K562 (cell line): ENCODE results near the gene MAP3K4. TPM values are rescaled to one million over a fixed set of nuclear protein-coding genes. Genes with fewer than 3 reads are reported as not detected.

ENCODE experiments used
- ATAC-seq: fragments of 200-7000 bp; cut with Tn5 transposase; 3 replicates; pipeline ENCODE4 v1.9.1; 2020; ENCODE audit warnings: moderate library complexity
- BruUV-seq: library from RNA; stranded (reverse); fragments of 400-500 nt; replicated peaks from 2 replicates; lab custom pipeline; 2021; lab: Mats Ljungman, UMichigan
- CTCF ChIA-PET: fragments of 300-600 bp; formaldehyde crosslinking; extraction: SDS; loops from one replicate; lab custom pipeline; 2021; ENCODE audit warnings: low intra/inter-chr PET ratio; lab: Yijun Ruan, JAX
- POLR2A ChIA-PET: fragments of 300-600, 350-650 bp; sonication (Branson Sonifier 250); formaldehyde crosslinking; extraction: SDS; loops from one replicate; lab custom pipeline; 2021; ENCODE audit warnings: antibody characterized with exemption, inconsistent platforms; lab: Yijun Ruan, JAX
- DNase-seq, 4 experiments: peaks; one replicate each; pipeline versions ENCODE4 v3.0.0 to v3.0.0-alpha.2; 2011 to 2018; ENCODE audit warnings: low spot score in 3 of 4, mixed read lengths in 3 of 4; ENCODE audit errors: extremely low read depth in 1 of 4
- FAIRE-seq: peaks from 2 replicates; lab custom pipeline; 2011; peaks lifted over from hg19 to GRCh38; lab: Jason Lieb, UNC
- H2AFZ ChIP-seq: 2 replicates; pipeline ENCODE4 v1.6.0; 2011; ENCODE audit warnings: low read depth, low read length, control low read depth, inconsistent platforms
- H3K27ac ChIP-seq: fragments of 200-600 bp; 3 replicates; pipeline ENCODE4 v1.8.0; 2011; ENCODE audit warnings: low read depth, mild to moderate bottlenecking, control low read depth, inconsistent platforms, low read length, moderate library complexity, mixed read lengths; ENCODE audit errors: extremely low read depth
- H3K27me3 ChIP-seq, 2 experiments: fragments of 300-600 bp in 1 of 2; 2 replicates in 1 of 2; 3 replicates in 1 of 2; pipeline versions ENCODE4 v1.6.0 to v1.8.0; 2011; ENCODE audit warnings: inconsistent platforms in 2 of 2, low read length in 2 of 2, mild to moderate bottlenecking in 1 of 2, mixed read lengths in 1 of 2, moderate library complexity in 1 of 2; ENCODE audit not compliant: control insufficient read depth in 2 of 2, insufficient read depth in 2 of 2
- H3K36me3 ChIP-seq: fragments of 300-600 bp; 3 replicates; pipeline ENCODE4 v1.8.0; 2011; ENCODE audit warnings: mild to moderate bottlenecking, low read length, inconsistent platforms; ENCODE audit not compliant: control insufficient read depth, insufficient read depth
- H3K4me1 ChIP-seq, 2 experiments: fragments of 200-600 bp in 1 of 2; replicated peaks in 1 of 2; 2 replicates in 1 of 2; 3 replicates in 1 of 2; pipeline versions ENCODE4 v1.5.1 to v1.8.0; 2011; ENCODE audit warnings: inconsistent platforms in 2 of 2, low read length in 2 of 2, mild to moderate bottlenecking in 1 of 2, mixed read lengths in 1 of 2, moderate library complexity in 1 of 2; ENCODE audit not compliant: control insufficient read depth in 2 of 2, insufficient read depth in 2 of 2
- H3K4me2 ChIP-seq: 2 replicates; pipeline ENCODE4 v1.6.1; 2011; ENCODE audit warnings: low read length, control low read depth, inconsistent platforms, mixed read lengths; ENCODE audit not compliant: insufficient read depth
- H3K4me3 ChIP-seq: fragments of 200-600 bp; sonication (generic), shearing (Covaris generic); 2 replicates; pipeline ENCODE4 v1.5.1; 2016; ENCODE audit warnings: control low read depth, inconsistent platforms
- H3K79me2 ChIP-seq: fragments of 200-600 bp; 3 replicates; pipeline ENCODE4 v1.8.0; 2011; ENCODE audit warnings: low read length, inconsistent platforms; ENCODE audit not compliant: control insufficient read depth, insufficient read depth
- H3K9ac ChIP-seq, 2 experiments: 2 replicates each; pipeline versions ENCODE4 v1.6.0 to v1.6.1; 2011; ENCODE audit warnings: low read depth in 2 of 2, low read length in 2 of 2, control low read depth in 1 of 2, inconsistent platforms in 1 of 2, mild to moderate bottlenecking in 1 of 2, mixed read lengths in 1 of 2; ENCODE audit not compliant: insufficient read depth in 1 of 2
- H3K9me1 ChIP-seq: one replicate; pipeline ENCODE4 v1.6.0; 2011; ENCODE audit warnings: inconsistent platforms, mild to moderate bottlenecking, low read length, moderate library complexity; ENCODE audit not compliant: control insufficient read depth, insufficient read depth
- H3K9me3 ChIP-seq: replicated peaks from 2 replicates; pipeline ENCODE4 v1.5.1; 2011; ENCODE audit warnings: low read depth, low read length, inconsistent platforms; ENCODE audit not compliant: control insufficient read depth, insufficient read depth
- H4K20me1 ChIP-seq: replicated peaks from 2 replicates; pipeline ENCODE4 v1.6.1; 2011; ENCODE audit warnings: low read length, inconsistent platforms, mixed read lengths; ENCODE audit not compliant: control insufficient read depth, insufficient read depth
- CHD1 ChIP-seq: fragments of 200-600 bp; sonication (generic); IDR thresholded peaks from one replicate; pipeline ENCODE4 v1.6.1; 2012; ENCODE audit warnings: mild to moderate bottlenecking, moderate library complexity, low read length, inconsistent platforms
- KAT2B ChIP-seq: IDR thresholded peaks from one replicate; pipeline ENCODE4 v1.6.1; 2012; ENCODE audit warnings: low read depth, mild to moderate bottlenecking, control low read depth, inconsistent platforms, low read length, moderate library complexity
- MYBL2 ChIP-seq, 2 experiments: fragments of 450-650 bp in 1 of 2; sonication (generic) in 1 of 2; formaldehyde crosslinking in 1 of 2; IDR thresholded peaks; 2 replicates each; pipeline versions ENCODE4 v1.6.1 to v1.8.1; 2017 to 2022; ENCODE audit warnings: borderline replicate concordance in 1 of 2, inconsistent platforms in 1 of 2, low read depth in 1 of 2, mild to moderate bottlenecking in 1 of 2, missing genetic modification reagents in 1 of 2, moderate library complexity in 1 of 2
- ZNF143 ChIP-seq: sonication (generic); formaldehyde crosslinking; IDR thresholded peaks from 2 replicates; pipeline ENCODE4 v1.9.0; 2022; ENCODE audit warnings: mild to moderate bottlenecking, missing genetic modification reagents
- in situ Hi-C: fragments of 300-500 bp; cut with MboI; formaldehyde crosslinking; loops from 4 replicates; pipeline ENCODE4 v1.15.0; 2018; ENCODE audit warnings: inconsistent platforms, mixed read lengths
- intact Hi-C: fragments of 100-400 bp; cut with micrococcal nuclease; formaldehyde crosslinking; loops from 2 replicates; pipeline ENCODE4 v1.14.2; 2022
- polyA plus RNA-seq, 8 experiments: library from polyadenylated mRNA; depleted of rRNA in 4 of 8; stranded (reverse) in 5 of 8; unstranded in 3 of 8; fragments of >200 nt; fragmentation: Nextera tagmentation in 2 of 8; fragmentation: Illumina TruSeq in 1 of 8; extraction: Ambion mirVana in 2 of 8; extraction: Trizol in 1 of 8; gene quantifications; 2 replicates each; pipeline versions ENCODE4 v1.2.1 to v1.2.3, GENCODE V29; 2011 to 2014; ENCODE audit warnings: inconsistent platforms in 1 of 8, missing spikeins in 1 of 8
- total RNA-seq, 7 experiments: library from RNA; depleted of rRNA in 6 of 7; stranded (reverse); fragments of >200 nt in 6 of 7; fragmentation: Illumina TruSeq in 2 of 7; extraction: Trizol in 2 of 7; gene quantifications; 2 replicates each; pipeline versions ENCODE4 v1.2.1 to v1.2.3, GENCODE V29; 2011 to 2021; ENCODE audit warnings: low replicate concordance in 1 of 7
- TF ChIP-seq, protein P1 (sequence below), 2 experiments: fragments of 450-650 bp in 1 of 2; sonication (generic) in 1 of 2; formaldehyde crosslinking in 1 of 2; IDR thresholded peaks; 2 replicates each; pipeline versions ENCODE4 v1.7.1 to v1.9.0; 2016 to 2022; ENCODE audit warnings: inconsistent platforms in 1 of 2, mild to moderate bottlenecking in 1 of 2, missing genetic modification reagents in 1 of 2
- TF ChIP-seq, protein P2 (sequence below): fragments of 450-650 bp; IDR thresholded peaks from 2 replicates; pipeline ENCODE4 v1.6.1; 2017; ENCODE audit warnings: antibody characterized with exemption, mild to moderate bottlenecking

The MAP3K4 gene
- total and polyA plus RNA-seq, 9 of the 15 experiments (the other 6 are each of a cell fraction or from before 2014, with no cell fraction given), result 21.0 to 77.2 (median 48.9) TPM

DNA sequence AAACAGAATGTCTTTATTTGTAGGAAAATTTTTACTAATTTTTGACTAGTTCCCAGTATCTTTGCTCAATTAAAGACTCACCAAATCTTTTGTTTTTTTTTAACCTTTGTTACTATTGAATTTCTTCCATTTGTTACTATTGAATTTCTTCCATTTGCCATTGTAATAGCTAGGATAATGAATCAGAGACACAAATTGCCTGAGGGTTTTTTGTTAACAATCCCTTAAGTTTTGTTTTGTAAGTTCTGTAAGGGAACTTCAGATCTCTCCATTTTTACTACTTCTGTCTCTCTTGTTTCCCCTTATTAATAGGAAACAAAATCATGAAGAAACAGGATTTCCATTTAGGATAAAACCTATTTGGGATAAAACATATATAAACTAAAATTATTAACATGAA lies 104.3 kb downstream of the MAP3K4 start:
- POLR2A ChIA-PET, result no interaction called here
- TF ChIP-seq, protein P1, sequence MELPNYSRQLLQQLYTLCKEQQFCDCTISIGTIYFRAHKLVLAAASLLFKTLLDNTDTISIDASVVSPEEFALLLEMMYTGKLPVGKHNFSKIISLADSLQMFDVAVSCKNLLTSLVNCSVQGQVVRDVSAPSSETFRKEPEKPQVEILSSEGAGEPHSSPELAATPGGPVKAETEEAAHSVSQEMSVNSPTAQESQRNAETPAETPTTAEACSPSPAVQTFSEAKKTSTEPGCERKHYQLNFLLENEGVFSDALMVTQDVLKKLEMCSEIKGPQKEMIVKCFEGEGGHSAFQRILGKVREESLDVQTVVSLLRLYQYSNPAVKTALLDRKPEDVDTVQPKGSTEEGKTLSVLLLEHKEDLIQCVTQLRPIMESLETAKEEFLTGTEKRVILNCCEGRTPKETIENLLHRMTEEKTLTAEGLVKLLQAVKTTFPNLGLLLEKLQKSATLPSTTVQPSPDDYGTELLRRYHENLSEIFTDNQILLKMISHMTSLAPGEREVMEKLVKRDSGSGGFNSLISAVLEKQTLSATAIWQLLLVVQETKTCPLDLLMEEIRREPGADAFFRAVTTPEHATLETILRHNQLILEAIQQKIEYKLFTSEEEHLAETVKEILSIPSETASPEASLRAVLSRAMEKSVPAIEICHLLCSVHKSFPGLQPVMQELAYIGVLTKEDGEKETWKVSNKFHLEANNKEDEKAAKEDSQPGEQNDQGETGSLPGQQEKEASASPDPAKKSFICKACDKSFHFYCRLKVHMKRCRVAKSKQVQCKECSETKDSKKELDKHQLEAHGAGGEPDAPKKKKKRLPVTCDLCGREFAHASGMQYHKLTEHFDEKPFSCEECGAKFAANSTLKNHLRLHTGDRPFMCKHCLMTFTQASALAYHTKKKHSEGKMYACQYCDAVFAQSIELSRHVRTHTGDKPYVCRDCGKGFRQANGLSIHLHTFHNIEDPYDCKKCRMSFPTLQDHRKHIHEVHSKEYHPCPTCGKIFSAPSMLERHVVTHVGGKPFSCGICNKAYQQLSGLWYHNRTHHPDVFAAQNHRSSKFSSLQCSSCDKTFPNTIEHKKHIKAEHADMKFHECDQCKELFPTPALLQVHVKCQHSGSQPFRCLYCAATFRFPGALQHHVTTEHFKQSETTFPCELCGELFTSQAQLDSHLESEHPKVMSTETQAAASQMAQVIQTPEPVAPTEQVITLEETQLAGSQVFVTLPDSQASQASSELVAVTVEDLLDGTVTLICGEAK (IDR thresholded peaks at IDR 0.05), result no peak
- TF ChIP-seq, protein P1 (CRISPR knock-in tag; IDR thresholded peaks at IDR 0.05), result no peak
- no peak for TF ChIP-seq ZNF143 (CRISPR knock-in tag)
- TF ChIP-seq CHD1, result no peak
- no peak for TF ChIP-seq MYBL2 (IDR thresholded peaks at IDR 0.05; ENCODE audit: low read depth)
- TF ChIP-seq MYBL2 (CRISPR knock-in tag; IDR thresholded peaks at IDR 0.05; ENCODE audit: borderline replicate concordance), result no peak
- TF ChIP-seq KAT2B, result no peak
- TF ChIP-seq, protein P2, sequence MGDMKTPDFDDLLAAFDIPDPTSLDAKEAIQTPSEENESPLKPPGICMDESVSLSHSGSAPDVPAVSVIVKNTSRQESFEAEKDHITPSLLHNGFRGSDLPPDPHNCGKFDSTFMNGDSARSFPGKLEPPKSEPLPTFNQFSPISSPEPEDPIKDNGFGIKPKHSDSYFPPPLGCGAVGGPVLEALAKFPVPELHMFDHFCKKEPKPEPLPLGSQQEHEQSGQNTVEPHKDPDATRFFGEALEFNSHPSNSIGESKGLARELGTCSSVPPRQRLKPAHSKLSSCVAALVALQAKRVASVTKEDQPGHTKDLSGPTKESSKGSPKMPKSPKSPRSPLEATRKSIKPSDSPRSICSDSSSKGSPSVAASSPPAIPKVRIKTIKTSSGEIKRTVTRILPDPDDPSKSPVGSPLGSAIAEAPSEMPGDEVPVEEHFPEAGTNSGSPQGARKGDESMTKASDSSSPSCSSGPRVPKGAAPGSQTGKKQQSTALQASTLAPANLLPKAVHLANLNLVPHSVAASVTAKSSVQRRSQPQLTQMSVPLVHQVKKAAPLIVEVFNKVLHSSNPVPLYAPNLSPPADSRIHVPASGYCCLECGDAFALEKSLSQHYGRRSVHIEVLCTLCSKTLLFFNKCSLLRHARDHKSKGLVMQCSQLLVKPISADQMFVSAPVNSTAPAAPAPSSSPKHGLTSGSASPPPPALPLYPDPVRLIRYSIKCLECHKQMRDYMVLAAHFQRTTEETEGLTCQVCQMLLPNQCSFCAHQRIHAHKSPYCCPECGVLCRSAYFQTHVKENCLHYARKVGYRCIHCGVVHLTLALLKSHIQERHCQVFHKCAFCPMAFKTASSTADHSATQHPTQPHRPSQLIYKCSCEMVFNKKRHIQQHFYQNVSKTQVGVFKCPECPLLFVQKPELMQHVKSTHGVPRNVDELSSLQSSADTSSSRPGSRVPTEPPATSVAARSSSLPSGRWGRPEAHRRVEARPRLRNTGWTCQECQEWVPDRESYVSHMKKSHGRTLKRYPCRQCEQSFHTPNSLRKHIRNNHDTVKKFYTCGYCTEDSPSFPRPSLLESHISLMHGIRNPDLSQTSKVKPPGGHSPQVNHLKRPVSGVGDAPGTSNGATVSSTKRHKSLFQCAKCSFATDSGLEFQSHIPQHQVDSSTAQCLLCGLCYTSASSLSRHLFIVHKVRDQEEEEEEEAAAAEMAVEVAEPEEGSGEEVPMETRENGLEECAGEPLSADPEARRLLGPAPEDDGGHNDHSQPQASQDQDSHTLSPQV, result no peak

More for the DNA sequence above, 104.3 kb downstream of the MAP3K4 start:
- Histone ChIP-seq H4K20me1 (no peaks in the 10 kb centered on the region), H3K4me3 (no peak overlapping the region), H3K4me1 (0 out of 5 replicates have a peak, but pooled peaks cover 0 to 3% of the 10 kb centered on the region in 2 experiments), H3K9me1 (no peaks in the 10 kb centered on the region), H3K36me3 (peaks cover 93% of the 10 kb centered on the region), H3K9me3 (no peaks in the 10 kb centered on the region), H3K27me3 (no peaks in the 10 kb centered on the region), H3K4me2 (no peak overlapping the region), H2AFZ (no peak overlapping the region), H3K27ac (no peak overlapping the region), H3K79me2 (no peaks in the 10 kb centered on the region), H3K9ac (no peak overlapping the region)
- ATAC-seq (no peak), FAIRE-seq (no peak), DNase-seq (no peak)
- intact Hi-C loops (loop anchor here (2.0 to 10.0 kb wide), 2 partner anchors 19 to 361 kb away; no protein-coding TSS in a partner anchor), in situ Hi-C loops (no loop called here)
- CTCF ChIA-PET, result no interaction called here
- no TSS peak for BruUV-seq
